H1 (cell line): Measurements from ENCODE around the gene AP4M1. TPM values are rescaled to one million over a fixed set of nuclear protein-coding genes. Genes with fewer than 3 reads are reported as not detected.

ENCODE experiments used
- CTCF ChIA-PET: fragments of 300-600 bp; sonication (Branson Sonifier 250); formaldehyde crosslinking; loops from one replicate; lab custom pipeline; 2021; ENCODE audit not compliant: partially characterized antibody; lab: Charles Lee
- POLR2A ChIA-PET: fragments of 300-600 bp; sonication (Branson Sonifier 250); formaldehyde crosslinking; loops from one replicate; lab custom pipeline; 2021; ENCODE audit warnings: inconsistent platforms; ENCODE audit not compliant: partially characterized antibody; lab: Charles Lee
- DNase-seq, 2 experiments: peaks; one replicate each; pipeline versions ENCODE4 v3.0.0 to v3.0.0-alpha.2; 2010 to 2022; ENCODE audit warnings: low spot score in 2 of 2, low read depth in 1 of 2, mixed read lengths in 1 of 2
- FAIRE-seq: peaks from 2 replicates; lab custom pipeline; 2011; peaks lifted over from hg19 to GRCh38; lab: Jason Lieb, UNC
- H2AFZ ChIP-seq: 2 replicates; pipeline ENCODE4 v1.8.1; 2012; ENCODE audit warnings: low read length, inconsistent platforms
- H2AK5ac ChIP-seq: 2 replicates; pipeline ENCODE4 v1.6.1; 2013; ENCODE audit warnings: low read depth, low read length
- H2BK120ac ChIP-seq: replicated peaks from 2 replicates; pipeline ENCODE3; 2013; ENCODE audit warnings: low read depth, low read length, inconsistent platforms
- H2BK12ac ChIP-seq: 2 replicates; pipeline ENCODE4 v1.6.1; 2013; ENCODE audit warnings: low read depth, low read length
- H2BK15ac ChIP-seq: 2 replicates; pipeline ENCODE4 v1.6.1; 2013; ENCODE audit warnings: low read length
- H2BK20ac ChIP-seq: 2 replicates; pipeline ENCODE4 v1.6.1; 2013; ENCODE audit warnings: low read length
- H2BK5ac ChIP-seq: 2 replicates; pipeline ENCODE4 v1.6.1; 2013; ENCODE audit warnings: low read depth, low read length
- H3K14ac ChIP-seq: 2 replicates; pipeline ENCODE4 v1.6.1; 2013; ENCODE audit warnings: inconsistent platforms; ENCODE audit not compliant: insufficient read length
- H3K18ac ChIP-seq: 2 replicates; pipeline ENCODE4 v1.6.1; 2013; ENCODE audit warnings: low read length; ENCODE audit errors: extremely low read depth
- H3K23ac ChIP-seq: 2 replicates; pipeline ENCODE4 v1.6.1; 2013; ENCODE audit warnings: inconsistent platforms; ENCODE audit not compliant: insufficient read length
- H3K23me2 ChIP-seq: 2 replicates; pipeline ENCODE4 v1.6.1; 2013; ENCODE audit warnings: low read depth, low read length
- H3K27ac ChIP-seq: 2 replicates; pipeline ENCODE4 v1.6.1; 2011; ENCODE audit warnings: low read depth, low read length, inconsistent platforms
- H3K27me3 ChIP-seq, 4 experiments: replicated peaks in 1 of 4; 1 replicate in 1 of 4; 2 replicates in 3 of 4; pipeline versions ENCODE4 v1.6.1 to v1.8.1; 2011 to 2013; ENCODE audit warnings: low read length in 3 of 4, mild to moderate bottlenecking in 3 of 4, inconsistent platforms in 2 of 4, mixed read lengths in 2 of 4, moderate library complexity in 1 of 4; ENCODE audit not compliant: control insufficient read depth in 3 of 4, insufficient read depth in 3 of 4; ENCODE audit errors: extremely low read depth in 1 of 4
- H3K36me3 ChIP-seq, 4 experiments: 2 replicates each; pipeline versions ENCODE4 v1.6.1 to v1.8.1; 2011 to 2013; ENCODE audit warnings: mild to moderate bottlenecking in 4 of 4, low read length in 3 of 4, moderate library complexity in 2 of 4, control low read depth in 1 of 4, inconsistent platforms in 1 of 4; ENCODE audit not compliant: insufficient read depth in 4 of 4, control insufficient read depth in 2 of 4
- H3K4ac ChIP-seq: replicated peaks from 2 replicates; pipeline ENCODE3; 2013; ENCODE audit warnings: low read length, low read depth, mixed read lengths, inconsistent platforms; ENCODE audit not compliant: insufficient read length
- H3K4me1 ChIP-seq, 4 experiments: replicated peaks in 1 of 4; 1 replicate in 1 of 4; 2 replicates in 3 of 4; pipeline versions ENCODE4 v1.6.1 to v1.8.1; 2011 to 2013; ENCODE audit warnings: low read length in 3 of 4, inconsistent platforms in 2 of 4, mixed read lengths in 1 of 4; ENCODE audit not compliant: insufficient read depth in 4 of 4, control insufficient read depth in 3 of 4
- H3K4me2 ChIP-seq, 2 experiments: 2 replicates each; pipeline versions ENCODE4 v1.6.1 to v1.8.1; 2011 to 2013; ENCODE audit warnings: low read depth in 2 of 2, low read length in 2 of 2, control low read depth in 1 of 2, inconsistent platforms in 1 of 2, mild to moderate bottlenecking in 1 of 2; ENCODE audit not compliant: insufficient read depth in 1 of 2
- H3K4me3 ChIP-seq, 4 experiments: fragments of 200-600, 300-600 bp in 1 of 4; sonication (generic), shearing (Covaris generic), sonication (Bioruptor Twin) in 1 of 4; 2 replicates each; pipeline versions ENCODE4 v1.5.1 to v1.8.1; 2011 to 2016; ENCODE audit warnings: low read length in 4 of 4, low read depth in 3 of 4, control low read depth in 2 of 4, inconsistent platforms in 2 of 4, mild to moderate bottlenecking in 2 of 4, mixed read lengths in 1 of 4, moderate library complexity in 1 of 4; ENCODE audit not compliant: insufficient read depth in 2 of 4; ENCODE audit errors: extremely low read depth in 1 of 4
- H3K56ac ChIP-seq: replicated peaks from 2 replicates; pipeline ENCODE3; 2013; ENCODE audit warnings: low read depth, mild to moderate bottlenecking, mixed read lengths, low read length, inconsistent platforms; ENCODE audit not compliant: insufficient read length
- H3K79me1 ChIP-seq: 2 replicates; pipeline ENCODE4 v1.6.1; 2013; ENCODE audit warnings: low read depth, low read length, control low read depth
- H3K79me2 ChIP-seq, 2 experiments: 2 replicates each; pipeline versions ENCODE4 v1.6.1 to v1.8.1; 2012 to 2013; ENCODE audit warnings: low read length in 2 of 2, mild to moderate bottlenecking in 2 of 2, inconsistent platforms in 1 of 2; ENCODE audit not compliant: insufficient read depth in 2 of 2, control insufficient read depth in 1 of 2
- H3K9ac ChIP-seq, 4 experiments: replicated peaks in 1 of 4; 1 replicate in 1 of 4; 2 replicates in 3 of 4; pipeline versions ENCODE4 v1.6.1 to v1.8.1; 2011 to 2013; ENCODE audit warnings: low read depth in 3 of 4, low read length in 3 of 4, control low read depth in 2 of 4, mild to moderate bottlenecking in 2 of 4, moderate library complexity in 2 of 4, inconsistent platforms in 1 of 4; ENCODE audit errors: extremely low read depth in 1 of 4
- H3K9me3 ChIP-seq, 2 experiments: 2 replicates each; pipeline versions ENCODE4 v1.6.1 to v1.8.1; 2012 to 2013; ENCODE audit warnings: mild to moderate bottlenecking in 2 of 2, moderate library complexity in 2 of 2, control low read depth in 1 of 2, inconsistent platforms in 1 of 2, low read depth in 1 of 2, low read length in 1 of 2, mixed read lengths in 1 of 2; ENCODE audit not compliant: insufficient read depth in 2 of 2
- H4K20me1 ChIP-seq, 2 experiments: replicated peaks in 1 of 2; 2 replicates each; pipeline versions ENCODE3 to v1.8.1; 2011 to 2013; ENCODE audit warnings: inconsistent platforms in 2 of 2, low read length in 2 of 2, mild to moderate bottlenecking in 1 of 2; ENCODE audit not compliant: insufficient read depth in 2 of 2, control insufficient read depth in 1 of 2
- H4K5ac ChIP-seq: 2 replicates; pipeline ENCODE4 v1.6.1; 2013; ENCODE audit warnings: low read length, low read depth, mixed read lengths, inconsistent platforms; ENCODE audit not compliant: insufficient read length
- H4K8ac ChIP-seq: 2 replicates; pipeline ENCODE4 v1.8.0; 2013; ENCODE audit warnings: mild to moderate bottlenecking, moderate library complexity, low read length, inconsistent platforms; ENCODE audit not compliant: insufficient read depth; ENCODE audit errors: extremely low read depth
- H4K91ac ChIP-seq: replicated peaks from 2 replicates; pipeline ENCODE3; 2013; ENCODE audit warnings: low read length, mixed read lengths, inconsistent platforms; ENCODE audit not compliant: insufficient read length
- BCL11A ChIP-seq, 2 experiments: IDR thresholded peaks; one replicate each; pipeline ENCODE4 v1.6.1; 2011; ENCODE audit warnings: low read depth in 2 of 2, low read length in 2 of 2, mild to moderate bottlenecking in 2 of 2
- GABPA ChIP-seq: IDR thresholded peaks from 2 replicates; pipeline ENCODE4 v1.6.1; 2011; ENCODE audit warnings: mild to moderate bottlenecking, low read length, moderate library complexity, borderline replicate concordance; ENCODE audit not compliant: insufficient read depth
- NRF1 ChIP-seq: IDR thresholded peaks from 2 replicates; pipeline ENCODE4 v1.6.1; 2011; ENCODE audit warnings: mild to moderate bottlenecking, low read depth, low read length, improper control_type of control experiment
- RBBP5 ChIP-seq: IDR thresholded peaks from 2 replicates; pipeline ENCODE4 v1.7.1; 2012; ENCODE audit warnings: low read depth, mild to moderate bottlenecking, inconsistent platforms, low read length, moderate library complexity, borderline replicate concordance
- RXRA ChIP-seq: IDR thresholded peaks from 2 replicates; pipeline ENCODE4 v1.6.1; 2011; ENCODE audit warnings: low read depth, mild to moderate bottlenecking, low read length, moderate library complexity; ENCODE audit not compliant: insufficient read depth
- TEAD4 ChIP-seq: IDR thresholded peaks from 2 replicates; pipeline ENCODE4 v1.6.1; 2012; ENCODE audit warnings: low read depth, low read length, inconsistent platforms, mixed read lengths
- WGBS, 2 experiments: shearing (Covaris generic) in 1 of 2; methylation state at CpG; one replicate each; pipeline versions ENCODE4 v1.1.6 to v1.1.7; 2013 to 2015; ENCODE audit warnings: low lambda C conversion rate in 2 of 2, mixed read lengths in 2 of 2, inconsistent platforms in 1 of 2, low coverage in 1 of 2, missing lambda C conversion rate in 1 of 2; ENCODE audit not compliant: insufficient replicate concordance in 2 of 2, insufficient coverage in 1 of 2, insufficient read length in 1 of 2; ENCODE audit errors: extremely low coverage in 1 of 2, missing lambda C conversion rate in 1 of 2; 5-methylcytosine and 5-hydroxymethylcytosine counted together
- polyA plus RNA-seq, 7 experiments: library from polyadenylated mRNA; depleted of rRNA in 3 of 7; stranded (reverse) in 5 of 7; unstranded in 2 of 7; fragments of >200 nt in 5 of 7; fragments of 200-250 nt in 2 of 7; gene quantifications; 1 replicate in 5 of 7; 2 replicates in 1 of 7; 4 replicates in 1 of 7; pipeline versions ENCODE4 v1.2.1 to v1.2.3, GENCODE V29; 2011 to 2013; ENCODE audit warnings: missing spikeins in 2 of 7, mixed read lengths in 2 of 7
- total RNA-seq: library from RNA; stranded (reverse); fragmentation: NEBNext Ultra II Directional; extraction: Animal tissue kit (Norgen Biotek cat#: 25700); gene quantifications from 2 replicates; pipeline ENCODE4 v1.2.1, GENCODE V29; 2021

Gene AP4M1
- total and polyA plus RNA-seq, 2 of the 8 experiments (the other 6 are each of a cell fraction or from before 2014, with no cell fraction given), result 15.2 to 16.6 TPM

DNA sequence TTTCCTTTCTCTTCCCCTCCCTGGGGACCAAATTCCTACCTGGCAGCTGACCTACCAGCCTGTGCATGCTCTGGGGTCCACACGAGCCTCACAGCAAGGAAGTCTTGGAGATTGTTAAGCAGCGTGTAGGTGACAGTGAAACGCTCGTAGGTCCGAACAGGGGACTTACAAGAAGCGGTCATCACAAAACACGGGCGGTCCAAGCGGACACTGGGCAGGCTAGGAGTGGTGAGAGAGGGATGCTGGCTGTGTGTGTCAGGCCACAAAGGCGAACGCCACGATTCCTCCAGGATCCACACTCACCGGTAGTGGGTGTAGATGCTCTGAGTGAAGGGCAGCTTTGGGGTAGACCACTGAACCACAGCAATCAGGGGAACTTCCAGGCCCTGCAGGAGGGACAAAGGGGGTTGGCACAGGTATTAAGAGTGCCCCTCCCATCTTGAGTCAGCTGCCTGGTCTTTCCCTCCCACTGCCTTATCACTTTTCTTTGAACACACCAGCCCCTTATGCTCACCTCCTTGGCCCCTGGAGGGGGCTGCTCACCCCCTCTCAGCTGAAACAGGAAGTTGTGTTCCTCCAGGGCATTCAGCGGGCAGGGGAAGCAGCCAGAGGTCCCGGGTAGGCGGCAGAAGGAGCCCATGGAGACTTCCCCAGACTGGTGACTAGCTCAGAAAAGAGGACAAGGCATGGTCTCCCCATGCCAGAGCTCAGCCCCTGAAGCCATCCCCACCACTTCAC is 55.1 kb downstream of the AP4M1 start:
- POLR2A ChIA-PET, result interaction anchor here (0.9 to 9.9 kb wide), 11 partner anchors 7 to 294 kb away, joined by 3 to 145 read pairs (median 7); partner anchors contain the start of genes AP4M1, GAL3ST4, GPC2 and LAMTOR4
- no peak for FAIRE-seq
- H2BK120ac ChIP-seq, result no peak overlapping the region

More for the DNA sequence above, 55.1 kb downstream of the AP4M1 start:
- Histone ChIP-seq H3K79me2 (no peaks in the 10 kb centered on the region; a peak in 1 of 4 replicates), H4K8ac (no peak overlapping the region), H3K4me3 (0 out of 8 replicates have a peak overlapping the region, but pooled peaks of 1 of the 4 experiments have one; percentile 5), H2AK5ac (no peak overlapping the region), H3K23me2 (peaks cover 6% of the 10 kb centered on the region), H2BK5ac (0 out of 2 replicates have a peak overlapping the region, but pooled peaks have one; percentile 15), H4K20me1 (peaks cover 14 to 32% of the 10 kb centered on the region in 2 experiments), H3K79me1 (no peaks in the 10 kb centered on the region; the same call in 1 of the 2 replicates), H3K14ac (no peak overlapping the region), H2BK20ac (no peak overlapping the region), H4K91ac (no peak overlapping the region), H3K4me2 (peak overlapping the region in 1 of 2 experiments; percentile 75; a peak in 2 of 4 replicates), H3K4me1 (peaks cover 0 to 12% (median 8%) of the 10 kb centered on the region in 4 experiments; a peak in 5 of 7 replicates), H3K36me3 (peaks cover 8 to 44% (median 26%) of the 10 kb centered on the region in 4 experiments), H3K23ac (no peak overlapping the region), H3K9me3 (no peaks in the 10 kb centered on the region), H4K5ac (no peak overlapping the region), H3K9ac (peak overlapping the region in 1 of 4 experiments; percentile 24; a peak in 1 of 7 replicates), H2BK15ac (no peak overlapping the region), H3K18ac (no peak overlapping the region), H3K27ac (no peak overlapping the region), H2AFZ (no peak overlapping the region), H3K27me3 (no peaks in the 10 kb centered on the region), H3K56ac (no peak overlapping the region), H3K4ac (no peak overlapping the region), H2BK12ac (no peak overlapping the region)
- no peak for DNase-seq
- TF ChIP-seq RXRA, result no peak
- no peak for TF ChIP-seq BCL11A (IDR thresholded peaks at IDR 0.05; ENCODE audit: low read depth in 2 of 2, low read length in 2 of 2)
- TF ChIP-seq GABPA, result no peak
- TF ChIP-seq NRF1, result no peak
- no peak for TF ChIP-seq RBBP5
- no peak for TF ChIP-seq TEAD4
- 91% methylated on average over 16 of the region's 16 CpGs; no CpG with 5 or more reads in 1 of the 2 experiments for WGBS, 2 experiments
- CTCF ChIA-PET, result interaction anchor here (1.1 to 7.9 kb wide), 7 partner anchors 10 to 61 kb away, joined by 3 to 83 read pairs (median 4); no protein-coding TSS in a partner anchor
